Activated CD8-positive, alpha-beta T cell treated with anti-CD3 and anti-CD28 coated beads for 36 hours (primary cell): ENCODE data around the gene ST3GAL3. TPM values are rescaled to one million over a fixed set of nuclear protein-coding genes. Genes with fewer than 3 reads are reported as not detected.

ENCODE experiments used
- ATAC-seq: fragments of 200-7000 bp; cut with Tn5 transposase; one replicate; pipeline ENCODE4 v1.10.0; 2021; ENCODE audit warnings: mild to moderate bottlenecking, moderate library complexity
- CTCF ChIA-PET: fragments of 350-600 bp; sonication (Branson Sonifier 250); formaldehyde crosslinking; loops from one replicate; lab custom pipeline; 2021; ENCODE audit warnings: antibody characterized with exemption; lab: Charles Lee
- POLR2A ChIA-PET: fragments of 350-600 bp; sonication (Branson Sonifier 250); formaldehyde crosslinking; loops from one replicate; lab custom pipeline; 2021; ENCODE audit warnings: antibody characterized with exemption; lab: Charles Lee
- DNase-seq: peaks from one replicate; pipeline ENCODE4 v3.0.0-alpha.2; 2020
- H3K27ac Mint-ChIP-seq: one replicate; pipeline ENCODE4 v1.8.0; 2021; ENCODE audit warnings: mild to moderate bottlenecking, mixed read lengths
- H3K27me3 Mint-ChIP-seq: one replicate; pipeline ENCODE4 v1.8.0; 2021; ENCODE audit warnings: mixed read lengths
- H3K36me3 Mint-ChIP-seq: one replicate; pipeline ENCODE4 v1.8.0; 2021; ENCODE audit warnings: low read depth, mixed read lengths
- H3K4me1 Mint-ChIP-seq: one replicate; pipeline ENCODE4 v1.8.0; 2021; ENCODE audit warnings: low read depth, mixed read lengths
- H3K4me3 Mint-ChIP-seq: one replicate; pipeline ENCODE4 v1.8.0; 2021; ENCODE audit warnings: mild to moderate bottlenecking, moderate library complexity, mixed read lengths
- H3K9me3 Mint-ChIP-seq: one replicate; pipeline ENCODE4 v1.8.0; 2021; ENCODE audit warnings: mixed read lengths
- intact Hi-C: fragments of 100-400 bp; cut with micrococcal nuclease; formaldehyde crosslinking; loops from one replicate; pipeline ENCODE4 v1.10.0; 2022
- total RNA-seq, 2 experiments: library from RNA; stranded (reverse); gene quantifications; one replicate each; pipeline ENCODE4 v1.2.3, GENCODE V29; 2021
- TF ChIP-seq, protein P1 (sequence below): fragments of 200-600 bp; IDR thresholded peaks from one replicate; pipeline ENCODE4 v1.8.0; 2022; ENCODE audit warnings: antibody characterized with exemption, mild to moderate bottlenecking

Gene ST3GAL3
- total RNA-seq, 2 experiments from 2014 or later: 14.5 to 20.0 TPM

DNA sequence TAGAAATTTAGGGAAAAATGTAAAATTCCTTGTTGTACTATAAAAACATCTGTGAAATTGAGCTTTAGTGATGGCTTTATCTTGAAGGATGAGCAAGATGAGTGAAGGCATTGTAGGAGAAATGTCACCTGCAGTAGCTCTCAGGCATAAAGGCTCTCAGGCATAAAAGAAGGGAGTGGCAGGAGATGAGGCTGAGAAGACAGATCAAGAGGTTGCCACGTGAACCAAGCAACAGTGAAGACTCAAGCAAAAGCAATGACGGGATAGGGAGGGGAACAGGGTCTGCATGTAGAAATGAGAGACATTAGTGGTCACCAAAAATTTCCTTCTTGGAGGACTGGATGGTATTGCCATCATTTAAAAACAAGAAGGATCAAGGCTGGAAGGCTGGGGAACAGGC is 98.8 kb downstream of the ST3GAL3 start:
- H3K27me3 Mint-ChIP-seq: no peaks in the 10 kb centered on the region
- POLR2A ChIA-PET: interaction anchor here (0.6 kb wide), 1 partner anchor 17 kb away, joined by 3 read pairs; no protein-coding TSS in a partner anchor
- DNase-seq: no peak
- no peak overlapping the region for H3K4me3 Mint-ChIP-seq
- H3K4me1 Mint-ChIP-seq: no peaks in the 10 kb centered on the region
- intact Hi-C loops: no loop called here
- CTCF ChIA-PET: no interaction called here
- no peak overlapping the region for H3K27ac Mint-ChIP-seq
- peaks cover 18% of the 10 kb centered on the region for H3K36me3 Mint-ChIP-seq
- TF ChIP-seq, protein P1, sequence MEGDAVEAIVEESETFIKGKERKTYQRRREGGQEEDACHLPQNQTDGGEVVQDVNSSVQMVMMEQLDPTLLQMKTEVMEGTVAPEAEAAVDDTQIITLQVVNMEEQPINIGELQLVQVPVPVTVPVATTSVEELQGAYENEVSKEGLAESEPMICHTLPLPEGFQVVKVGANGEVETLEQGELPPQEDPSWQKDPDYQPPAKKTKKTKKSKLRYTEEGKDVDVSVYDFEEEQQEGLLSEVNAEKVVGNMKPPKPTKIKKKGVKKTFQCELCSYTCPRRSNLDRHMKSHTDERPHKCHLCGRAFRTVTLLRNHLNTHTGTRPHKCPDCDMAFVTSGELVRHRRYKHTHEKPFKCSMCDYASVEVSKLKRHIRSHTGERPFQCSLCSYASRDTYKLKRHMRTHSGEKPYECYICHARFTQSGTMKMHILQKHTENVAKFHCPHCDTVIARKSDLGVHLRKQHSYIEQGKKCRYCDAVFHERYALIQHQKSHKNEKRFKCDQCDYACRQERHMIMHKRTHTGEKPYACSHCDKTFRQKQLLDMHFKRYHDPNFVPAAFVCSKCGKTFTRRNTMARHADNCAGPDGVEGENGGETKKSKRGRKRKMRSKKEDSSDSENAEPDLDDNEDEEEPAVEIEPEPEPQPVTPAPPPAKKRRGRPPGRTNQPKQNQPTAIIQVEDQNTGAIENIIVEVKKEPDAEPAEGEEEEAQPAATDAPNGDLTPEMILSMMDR: no peak
- ATAC-seq: no peak
- H3K9me3 Mint-ChIP-seq: peaks cover 13% of the 10 kb centered on the region

DNA sequence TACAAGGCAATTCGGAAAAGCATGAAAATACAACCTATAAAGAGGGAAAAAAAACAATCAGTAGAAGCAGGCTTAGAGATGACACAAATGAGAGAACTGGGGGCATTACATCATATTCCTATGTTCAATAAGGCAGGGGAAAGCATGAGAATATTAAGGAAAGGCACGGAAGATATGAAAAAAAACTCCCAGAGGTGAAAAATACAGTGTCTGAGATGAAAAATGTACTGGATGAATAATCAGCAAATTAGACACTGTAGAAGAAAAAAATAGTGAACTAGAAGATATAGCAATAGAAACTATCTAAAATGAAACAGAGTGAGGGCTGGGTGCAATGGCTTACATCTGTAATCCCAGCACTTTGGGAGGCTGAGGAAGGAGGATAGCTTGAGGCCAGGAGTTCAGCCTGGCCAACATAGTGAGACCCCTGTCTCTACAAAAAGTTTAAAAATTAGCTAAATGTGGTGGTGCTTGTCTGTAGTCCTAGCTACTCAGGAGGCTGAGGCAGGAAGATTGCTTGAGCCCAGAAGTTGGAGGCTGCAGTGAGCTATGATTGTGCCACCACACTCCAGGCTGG is 101.8 kb downstream of the ST3GAL3 start:
- POLR2A ChIA-PET: no interaction called here
- Mint-ChIP-seq H3K36me3 (peaks cover 16% of the 10 kb centered on the region), H3K4me1 (no peaks in the 10 kb centered on the region), H3K4me3 (no peak overlapping the region), H3K27ac (no peak overlapping the region), H3K27me3 (no peaks in the 10 kb centered on the region), H3K9me3 (peaks cover 13% of the 10 kb centered on the region)
- intact Hi-C loops: no loop called here
- TF ChIP-seq, protein P1: no peak
- CTCF ChIA-PET: no interaction called here
- ATAC-seq: no peak
- no peak for DNase-seq

DNA sequence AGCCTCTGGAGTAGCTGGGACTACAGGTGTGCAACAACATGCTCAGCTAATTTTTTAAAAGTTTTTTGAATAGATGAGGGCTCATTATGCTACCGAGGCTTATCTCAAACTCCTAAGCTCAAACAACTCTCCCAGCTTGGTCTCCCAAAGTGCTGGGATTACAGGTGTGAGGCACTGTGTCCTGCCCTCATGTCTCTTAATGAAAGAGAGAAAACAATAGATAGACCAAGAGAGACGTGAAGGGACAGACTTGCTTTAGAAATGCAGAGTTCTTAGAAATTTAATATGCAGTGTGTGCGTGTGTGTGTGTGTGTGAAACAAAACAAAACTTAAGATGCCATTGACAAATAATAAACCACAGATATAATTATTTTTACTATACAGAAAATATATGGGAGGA is 105.2 kb downstream of the ST3GAL3 start:
- ChIA-PET POLR2A (interaction anchor here (0.5 kb wide), 1 partner anchor 124 kb away, joined by 3 read pairs; no protein-coding TSS in a partner anchor), CTCF (interaction anchor here (2.2 kb wide), 1 partner anchor 122 kb away, joined by 7 read pairs; no protein-coding TSS in a partner anchor)
- no peaks in the 10 kb centered on the region for H3K27me3 Mint-ChIP-seq
- TF ChIP-seq, protein P1: no peak
- H3K4me3 Mint-ChIP-seq: no peak overlapping the region
- peaks cover 10% of the 10 kb centered on the region for H3K9me3 Mint-ChIP-seq
- intact Hi-C loops: no loop called here
- H3K4me1 Mint-ChIP-seq: no peaks in the 10 kb centered on the region
- ATAC-seq (no peak), DNase-seq (no peak)
- no peak overlapping the region for H3K27ac Mint-ChIP-seq
- H3K36me3 Mint-ChIP-seq: peaks cover 36% of the 10 kb centered on the region

DNA sequence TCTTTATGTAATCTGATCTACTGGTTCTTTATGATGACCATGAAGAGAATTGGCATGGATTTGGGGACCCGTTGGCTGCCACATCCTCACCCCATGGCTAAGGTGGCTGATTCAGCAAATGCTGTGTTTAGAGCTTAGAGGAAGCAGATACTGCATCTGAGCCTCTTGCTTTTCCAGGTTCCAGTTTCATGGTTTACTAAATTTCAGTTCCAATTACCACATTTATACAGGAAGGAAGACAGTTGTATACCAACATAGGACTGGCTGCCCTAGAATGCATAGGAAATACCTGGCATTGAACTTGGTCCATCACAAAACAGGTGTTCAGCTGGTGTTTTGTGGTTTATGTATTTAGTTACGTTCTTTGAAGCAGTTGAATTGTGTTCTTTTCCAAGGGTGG is 107.1 kb downstream of the ST3GAL3 start:
- H3K4me3 Mint-ChIP-seq: no peak overlapping the region
- no peaks in the 10 kb centered on the region for H3K4me1 Mint-ChIP-seq
- H3K9me3 Mint-ChIP-seq: peaks cover 6% of the 10 kb centered on the region
- no peaks in the 10 kb centered on the region for H3K27me3 Mint-ChIP-seq
- ChIA-PET CTCF (interaction anchor here (3.0 kb wide), 1 partner anchor 120 kb away, joined by 10 read pairs; the partner anchor contains the start of gene ARTN), POLR2A (no interaction called here)
- intact Hi-C loops: no loop called here
- ATAC-seq (no peak), DNase-seq (no peak)
- no peak overlapping the region for H3K27ac Mint-ChIP-seq
- H3K36me3 Mint-ChIP-seq: peaks cover 37% of the 10 kb centered on the region
- TF ChIP-seq, protein P1: no peak

DNA sequence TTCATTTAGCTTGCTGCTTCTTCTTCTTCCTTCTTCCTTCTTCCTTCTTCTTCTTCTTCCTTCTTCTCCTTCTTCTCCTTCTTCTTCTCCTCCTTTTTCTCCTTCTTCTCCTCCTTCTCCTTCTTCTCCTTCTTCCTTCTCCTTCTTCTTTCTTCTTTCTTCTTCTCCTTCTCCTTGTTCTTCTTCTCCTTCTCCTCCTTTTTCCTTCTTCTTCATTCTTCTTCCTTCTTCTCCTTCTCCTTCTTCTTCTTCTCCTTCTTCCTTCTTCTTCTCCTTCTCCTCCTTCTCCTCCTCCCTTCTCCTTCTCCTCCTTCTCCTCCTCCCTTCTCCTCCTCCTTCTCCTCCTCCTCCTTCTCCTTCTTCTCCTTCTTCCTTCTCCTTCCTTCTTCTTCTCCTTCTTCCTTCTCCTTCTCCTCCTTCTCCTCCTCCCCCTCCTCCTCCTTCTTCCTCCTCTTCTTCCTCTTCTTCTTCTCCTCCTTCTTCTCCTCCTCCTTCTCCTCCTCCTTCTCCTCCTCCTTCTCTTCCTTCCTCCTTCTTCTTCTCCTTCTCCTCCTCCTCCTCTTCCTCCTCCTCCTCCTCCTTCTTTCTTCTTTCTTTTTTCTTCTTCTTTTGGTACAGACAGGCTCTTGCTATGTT is 110.1 kb downstream of the ST3GAL3 start:
- CTCF ChIA-PET: no interaction called here
- Mint-ChIP-seq H3K36me3 (peaks cover 44% of the 10 kb centered on the region), H3K27ac (no peak overlapping the region), H3K4me3 (no peak overlapping the region), H3K27me3 (no peaks in the 10 kb centered on the region), H3K4me1 (no peaks in the 10 kb centered on the region), H3K9me3 (peaks cover 6% of the 10 kb centered on the region)
- DNase-seq (no peak), ATAC-seq (no peak)
- POLR2A ChIA-PET: no interaction called here
- intact Hi-C loops: no loop called here
- TF ChIP-seq, protein P1: no peak
